ENCODE data around the gene BCL7A.
A peak's percentile ranks its signal among the peaks of the same experiment; 100 is the strongest.
"Not testable (repeated sequence)": the region's sequence is repeated elsewhere in the genome, so short reads cannot be mapped to it uniquely, and the experiment has no call there.

BCL7A gene

GRCh38 chr12:122021822-122022392, at the start of gene BCL7A:
BCL7A (plus strand) TSS chr12:122021884; CDS start chr12:122022092, 208 bp downstream.
- DNase-seq, result peak; percentile 39

GRCh38 chr12:121974026-121974985, 47.4 kb upstream of the BCL7A start:
- no peak for DNase-seq

GRCh38 chr12:121975021-121975420, 46.7 kb upstream of the BCL7A start:
- DNase-seq, result no peak

- DNase-seq, result no peak
Measured at GRCh38 chr12:121976950-121977349, 44.7 kb upstream of the BCL7A start.

GRCh38 chr12:121980191-121980891, 41.3 kb upstream of the BCL7A start:
- no peak for DNase-seq

- DNase-seq, result no peak
Measured at GRCh38 chr12:121980892-121981272, 40.8 kb upstream of the BCL7A start.

GRCh38 chr12:121981456-121981855, 40.2 kb upstream of the BCL7A start:
- no peak for DNase-seq

- DNase-seq, result no peak
Measured at GRCh38 chr12:121982950-121983349, 38.7 kb upstream of the BCL7A start.

GRCh38 chr12:121983536-121984210, 38.0 kb upstream of the BCL7A start:
- DNase-seq, result no peak

GRCh38 chr12:121986489-121987245, 35.0 kb upstream of the BCL7A start:
- DNase-seq, result no peak

- DNase-seq, result not testable (repeated sequence)
Measured at GRCh38 chr12:121988519-121988918, 33.2 kb upstream of the BCL7A start.

GRCh38 chr12:121989276-121990113, 32.2 kb upstream of the BCL7A start:
- no peak for DNase-seq

GRCh38 chr12:121990114-121990647, 31.5 kb upstream of the BCL7A start:
- no peak for DNase-seq

- no peak for DNase-seq
Measured at GRCh38 chr12:121990692-121991603, 30.7 kb upstream of the BCL7A start.

GRCh38 chr12:121992059-121992879, 29.4 kb upstream of the BCL7A start:
- DNase-seq, result peak; percentile 55

GRCh38 chr12:121996050-121996944, 25.4 kb upstream of the BCL7A start:
- no peak for DNase-seq

GRCh38 chr12:121996945-121997612, 24.6 kb upstream of the BCL7A start:
- DNase-seq, result no peak

Measured in stimulated activated naive CD4-positive, alpha-beta T cell treated with Interleukin-2 at 50 U/mL for 16 hours (primary cell).